HepG2 (cell line): ENCODE results near the gene RAD52. TPM values are rescaled to one million over a fixed set of nuclear protein-coding genes. Genes with fewer than 3 reads are reported as not detected.
A peak's percentile ranks its signal among the peaks of the same experiment; 100 is the strongest.

Experiments
- ADNP ChIP-seq: sonication (generic); formaldehyde crosslinking; IDR thresholded peaks from 2 replicates; pipeline ENCODE4 v1.4.0; 2020; ENCODE audit warnings: missing genetic modification reagents
- EHMT2 ChIP-seq: fragments of 200-600 bp; sonication (generic); IDR thresholded peaks from 2 replicates; pipeline ENCODE4 v1.7.0; 2017; ENCODE audit warnings: antibody characterized with exemption, low read depth, low read length, borderline replicate concordance
- FOSL2 ChIP-seq: sonication (generic); formaldehyde crosslinking; IDR thresholded peaks from 2 replicates; pipeline ENCODE4 v1.4.0; 2020; ENCODE audit warnings: missing genetic modification reagents
- GLMP ChIP-seq: sonication (generic); formaldehyde crosslinking; IDR thresholded peaks from 2 replicates; pipeline ENCODE4 v1.9.0; 2021; ENCODE audit warnings: missing genetic modification reagents, mild to moderate bottlenecking, borderline replicate concordance
- MEIS1 ChIP-seq: sonication (generic); formaldehyde crosslinking; IDR thresholded peaks from 2 replicates; pipeline ENCODE4 v1.9.0; 2021; ENCODE audit warnings: mild to moderate bottlenecking, missing genetic modification reagents, moderate library complexity, borderline replicate concordance
- MTF2 ChIP-seq: sonication (generic); formaldehyde crosslinking; IDR thresholded peaks from 2 replicates; pipeline ENCODE4 v1.5.0; 2020; ENCODE audit warnings: missing genetic modification reagents, borderline replicate concordance
- PHF21A ChIP-seq: sonication (generic); formaldehyde crosslinking; IDR thresholded peaks from 2 replicates; pipeline ENCODE4 v1.5.0; 2020; ENCODE audit warnings: mild to moderate bottlenecking, missing genetic modification reagents
- PHF8 ChIP-seq: sonication (generic); formaldehyde crosslinking; IDR thresholded peaks from 2 replicates; pipeline ENCODE4 v1.5.0; 2020; ENCODE audit warnings: missing genetic modification reagents
- PRDM10 ChIP-seq: sonication (generic); formaldehyde crosslinking; IDR thresholded peaks from 2 replicates; pipeline ENCODE4 v1.4.0; 2020; ENCODE audit warnings: low read depth, missing genetic modification reagents
- RFXAP ChIP-seq: sonication (generic); formaldehyde crosslinking; IDR thresholded peaks from 2 replicates; pipeline ENCODE4 v1.4.0; 2020; ENCODE audit warnings: missing genetic modification reagents, borderline replicate concordance
- RXRA ChIP-seq: sonication (generic); formaldehyde crosslinking; IDR thresholded peaks from 2 replicates; pipeline ENCODE4 v1.5.1; 2020; ENCODE audit warnings: missing genetic modification reagents
- SIX4 ChIP-seq: sonication (generic); formaldehyde crosslinking; IDR thresholded peaks from 2 replicates; pipeline ENCODE4 v1.4.0; 2020; ENCODE audit warnings: missing genetic modification reagents
- TCF7 ChIP-seq: sonication (generic); IDR thresholded peaks from 2 replicates; pipeline ENCODE4 v1.6.1; 2016; ENCODE audit warnings: antibody characterized with exemption, low read depth
- ZMYM2 ChIP-seq: sonication (generic); formaldehyde crosslinking; IDR thresholded peaks from 2 replicates; pipeline ENCODE4 v1.8.0; 2022; ENCODE audit warnings: mild to moderate bottlenecking, missing genetic modification reagents
- ZNF232 ChIP-seq: sonication (generic); formaldehyde crosslinking; IDR thresholded peaks from 2 replicates; pipeline ENCODE4 v1.4.0; 2020; ENCODE audit warnings: missing genetic modification reagents, borderline replicate concordance
- ZNF263 ChIP-seq: sonication (generic); formaldehyde crosslinking; IDR thresholded peaks from 2 replicates; pipeline ENCODE4 v1.4.0; 2020; ENCODE audit warnings: missing genetic modification reagents
- ZNF879 ChIP-seq: sonication (generic); formaldehyde crosslinking; IDR thresholded peaks from 2 replicates; pipeline ENCODE4 v1.8.1; 2023; ENCODE audit warnings: missing genetic modification reagents
- ZUFSP ChIP-seq: sonication (generic); formaldehyde crosslinking; IDR thresholded peaks from 2 replicates; pipeline ENCODE4 v1.9.0; 2021; ENCODE audit warnings: missing genetic modification reagents, mild to moderate bottlenecking, borderline replicate concordance
- polyA plus RNA-seq, 8 experiments: library from polyadenylated mRNA; depleted of rRNA in 3 of 8; stranded (reverse) in 7 of 8; unstranded in 1 of 8; fragments of >200 nt; fragmentation: Illumina TruSeq in 4 of 8; extraction: Trizol in 4 of 8; gene quantifications; 2 replicates each; pipeline versions ENCODE4 v1.2.1 to v1.2.3, GENCODE V29; 2011 to 2016; ENCODE audit warnings: low read depth in 4 of 8, missing spikeins in 1 of 8, mixed read lengths in 1 of 8; ENCODE audit not compliant: insufficient read depth in 1 of 8
- total RNA-seq, 5 experiments: library from RNA; depleted of rRNA; stranded (reverse); fragments of >200 nt; fragmentation: Illumina TruSeq; extraction: Trizol; gene quantifications; 2 replicates each; pipeline ENCODE4 v1.2.3, GENCODE V29; 2016; ENCODE audit warnings: low read depth in 1 of 5
- TF ChIP-seq, protein P1 (sequence below): IDR thresholded peaks from 2 replicates; pipeline ENCODE4 v1.4.0; 2020; ENCODE audit warnings: mild to moderate bottlenecking, missing genetic modification reagents

The RAD52 gene
- total and polyA plus RNA-seq, 2 of the 13 experiments (the other 11 are each of a cell fraction or from before 2014, with no cell fraction given) = 14.3 to 19.9 TPM

DNA sequence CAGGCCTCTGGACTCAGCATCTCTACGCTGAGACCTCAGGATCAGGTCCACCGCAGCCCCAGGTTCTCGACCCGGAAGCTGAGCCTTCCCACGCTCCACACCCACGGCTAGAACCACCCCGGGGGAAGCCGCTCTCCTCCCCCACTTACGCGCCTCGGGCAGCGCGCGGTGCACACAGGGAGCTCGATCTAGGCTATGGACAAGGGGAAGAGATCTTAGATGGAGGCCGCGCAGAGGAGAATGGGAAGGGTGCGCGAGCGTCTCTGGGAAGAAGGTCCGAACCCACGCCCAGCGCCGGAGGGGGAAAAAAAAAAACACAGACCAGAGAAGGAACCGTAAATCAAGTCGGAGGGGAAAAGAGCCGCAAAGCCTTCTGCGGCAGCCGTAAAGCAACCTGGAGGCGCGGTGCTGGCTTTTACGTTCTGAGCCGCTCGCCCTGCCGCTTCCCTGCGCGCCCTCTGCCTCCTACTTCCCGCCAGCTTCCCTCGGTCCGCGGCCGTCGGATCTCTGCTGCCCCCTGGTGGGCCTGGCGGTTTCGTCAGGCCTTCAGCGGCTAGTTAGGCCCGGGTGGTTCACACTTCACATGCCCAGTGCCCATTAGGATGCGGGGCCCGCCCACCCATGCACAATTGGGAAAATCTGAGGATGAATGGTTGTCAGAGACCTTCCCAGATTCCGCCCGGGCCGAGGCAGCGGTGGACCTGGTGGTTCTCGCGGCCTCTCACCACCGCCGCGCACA lies at the start of gene RAD52 (continued):
- TF ChIP-seq MTF2 (CRISPR knock-in tag) (no peak), EHMT2 (no peak), ZMYM2 (CRISPR knock-in tag) (peak; percentile 33), PHF8 (CRISPR knock-in tag) (peak; percentile 95), SIX4 (no peak), PRDM10 (peak; percentile 82; the same call in 1 of the 2 replicates), ZNF232 (CRISPR knock-in tag) (no peak), GLMP (CRISPR knock-in tag) (no peak), PHF21A (CRISPR knock-in tag) (peak; percentile 94), RXRA (CRISPR knock-in tag) (peak; percentile 39; the same call in 1 of the 2 replicates), ZNF879 (no peak), MEIS1 (CRISPR knock-in tag) (peak; percentile 82; the same call in 1 of the 2 replicates), FOSL2 (CRISPR knock-in tag) (no peak; the same call in none of the 2 replicates), ZUFSP (CRISPR knock-in tag) (no peak), ADNP (CRISPR knock-in tag) (no peak), ZNF263 (CRISPR knock-in tag) (no peak), TCF7 (peak; percentile 15; the same call in 1 of the 2 replicates), RFXAP (CRISPR knock-in tag) (no peak; the same call in 1 of the 2 replicates)
- TF ChIP-seq, protein P1, sequence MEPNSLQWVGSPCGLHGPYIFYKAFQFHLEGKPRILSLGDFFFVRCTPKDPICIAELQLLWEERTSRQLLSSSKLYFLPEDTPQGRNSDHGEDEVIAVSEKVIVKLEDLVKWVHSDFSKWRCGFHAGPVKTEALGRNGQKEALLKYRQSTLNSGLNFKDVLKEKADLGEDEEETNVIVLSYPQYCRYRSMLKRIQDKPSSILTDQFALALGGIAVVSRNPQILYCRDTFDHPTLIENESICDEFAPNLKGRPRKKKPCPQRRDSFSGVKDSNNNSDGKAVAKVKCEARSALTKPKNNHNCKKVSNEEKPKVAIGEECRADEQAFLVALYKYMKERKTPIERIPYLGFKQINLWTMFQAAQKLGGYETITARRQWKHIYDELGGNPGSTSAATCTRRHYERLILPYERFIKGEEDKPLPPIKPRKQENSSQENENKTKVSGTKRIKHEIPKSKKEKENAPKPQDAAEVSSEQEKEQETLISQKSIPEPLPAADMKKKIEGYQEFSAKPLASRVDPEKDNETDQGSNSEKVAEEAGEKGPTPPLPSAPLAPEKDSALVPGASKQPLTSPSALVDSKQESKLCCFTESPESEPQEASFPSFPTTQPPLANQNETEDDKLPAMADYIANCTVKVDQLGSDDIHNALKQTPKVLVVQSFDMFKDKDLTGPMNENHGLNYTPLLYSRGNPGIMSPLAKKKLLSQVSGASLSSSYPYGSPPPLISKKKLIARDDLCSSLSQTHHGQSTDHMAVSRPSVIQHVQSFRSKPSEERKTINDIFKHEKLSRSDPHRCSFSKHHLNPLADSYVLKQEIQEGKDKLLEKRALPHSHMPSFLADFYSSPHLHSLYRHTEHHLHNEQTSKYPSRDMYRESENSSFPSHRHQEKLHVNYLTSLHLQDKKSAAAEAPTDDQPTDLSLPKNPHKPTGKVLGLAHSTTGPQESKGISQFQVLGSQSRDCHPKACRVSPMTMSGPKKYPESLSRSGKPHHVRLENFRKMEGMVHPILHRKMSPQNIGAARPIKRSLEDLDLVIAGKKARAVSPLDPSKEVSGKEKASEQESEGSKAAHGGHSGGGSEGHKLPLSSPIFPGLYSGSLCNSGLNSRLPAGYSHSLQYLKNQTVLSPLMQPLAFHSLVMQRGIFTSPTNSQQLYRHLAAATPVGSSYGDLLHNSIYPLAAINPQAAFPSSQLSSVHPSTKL (CRISPR knock-in tag) = 0 out of 2 replicates have a peak, but pooled peaks have one; percentile 26
